HUDEP-2 (cell line): ENCODE data around the gene APOC3.

Experiments used
- DNase-seq, 76 experiments: peaks; one replicate each; lab custom pipeline; 2025; ENCODE audit not compliant: unreplicated experiment in 76 of 76; lab: John Stamatoyannopoulos, UW

Gene APOC3

DNA sequence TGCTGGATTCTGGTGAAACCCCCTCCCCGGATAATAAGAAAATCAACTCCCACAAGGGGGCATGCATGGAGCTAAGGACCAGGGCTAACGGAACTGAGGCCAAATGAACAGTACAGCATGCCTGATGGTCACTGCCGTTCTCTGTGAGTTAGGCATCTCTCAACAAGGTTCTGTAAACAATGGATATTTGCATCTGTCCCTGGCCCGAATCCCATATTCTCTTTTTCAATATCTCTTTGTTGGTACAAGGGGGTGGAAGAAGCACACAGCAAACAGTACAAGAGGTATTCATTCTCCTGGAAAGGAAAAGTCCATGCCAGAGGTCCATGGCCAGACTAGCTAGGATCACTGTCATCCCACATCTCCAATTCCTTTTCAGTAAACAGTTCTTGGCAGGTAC is 39.9 kb downstream of the APOC3 start:
- DNase-seq = no peak

DNA sequence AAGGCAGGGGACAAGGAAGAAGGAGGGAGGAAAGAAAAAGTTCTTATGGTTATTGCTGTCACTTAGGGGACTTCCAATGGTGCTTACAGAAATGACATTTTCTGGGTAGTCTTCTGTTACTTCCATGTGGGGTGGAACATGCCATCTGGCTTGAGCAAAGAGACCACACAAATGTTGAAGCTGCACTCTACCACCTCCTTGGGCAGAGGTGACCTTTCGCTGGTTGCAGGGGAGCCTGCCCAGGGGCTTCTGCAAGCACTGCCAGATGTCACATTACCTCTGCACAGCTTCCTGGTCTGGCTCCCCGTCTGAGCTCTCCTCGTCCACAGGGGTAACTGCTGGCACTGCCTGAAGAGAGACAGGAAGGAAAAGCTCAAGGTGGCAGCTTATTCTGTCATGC is 40.3 kb downstream of the APOC3 start:
- no peak for DNase-seq

DNA sequence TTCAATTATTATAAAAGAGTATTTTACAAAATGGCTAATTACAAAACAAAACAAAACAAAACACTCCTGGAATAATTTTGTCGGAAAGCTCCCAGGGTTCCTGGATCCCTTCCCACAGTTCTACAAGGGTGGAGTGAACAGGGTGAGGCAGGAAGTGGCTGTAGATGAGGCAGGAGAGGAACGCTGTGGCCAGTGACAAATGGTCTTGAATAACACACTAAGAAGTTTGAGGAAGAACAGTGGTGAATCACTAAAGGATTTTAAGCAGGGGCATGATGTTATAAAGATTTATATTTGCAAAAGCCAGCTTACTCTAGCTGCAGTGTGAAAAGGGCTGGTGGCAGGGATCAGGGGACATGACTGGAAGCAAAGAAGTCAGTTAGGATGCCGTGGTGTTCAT is 41.5 kb downstream of the APOC3 start:
- no peak for DNase-seq

DNA sequence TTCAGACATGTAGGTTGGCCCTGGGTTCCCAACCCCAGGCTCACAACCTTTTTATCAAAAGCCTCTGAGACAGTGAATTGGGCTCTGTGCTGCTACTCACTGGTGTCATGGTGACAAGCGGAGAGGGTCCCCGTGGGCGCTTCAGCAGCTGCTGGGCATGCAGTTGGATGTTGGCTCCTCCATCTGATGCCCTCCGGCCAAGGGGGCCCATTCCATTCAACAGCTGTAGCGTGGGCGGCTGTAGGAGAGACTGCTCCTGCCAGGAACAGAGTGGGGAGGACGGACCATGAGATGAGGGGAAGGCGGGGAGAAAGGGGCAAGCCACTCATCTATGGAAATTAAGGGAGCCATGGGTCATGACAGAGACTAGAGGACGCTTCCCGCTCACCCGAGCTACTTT is 43.7 kb downstream of the APOC3 start:
- DNase-seq = no peak

DNA sequence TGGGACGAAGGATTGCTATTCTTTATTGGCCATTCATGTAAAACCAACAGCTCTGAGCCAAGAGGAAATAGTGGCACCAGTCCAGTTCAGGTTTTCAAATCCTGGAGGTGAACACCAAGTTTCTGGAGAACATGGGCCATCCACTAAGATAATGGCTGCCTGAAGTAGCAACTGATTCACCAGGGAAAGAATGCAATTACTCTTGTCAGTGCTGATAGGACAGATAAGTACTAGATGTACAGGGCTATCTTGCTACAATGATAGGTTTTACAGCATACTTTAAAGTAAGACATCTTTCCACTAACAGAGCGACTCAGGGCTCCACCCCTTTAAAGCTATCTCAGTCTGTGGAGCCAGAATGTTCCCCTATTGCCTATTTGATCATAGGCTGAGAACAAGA is 44.5 kb downstream of the APOC3 start:
- peak in 7 of 76 experiments; percentile 2 to 36 (median 21) for DNase-seq

DNA sequence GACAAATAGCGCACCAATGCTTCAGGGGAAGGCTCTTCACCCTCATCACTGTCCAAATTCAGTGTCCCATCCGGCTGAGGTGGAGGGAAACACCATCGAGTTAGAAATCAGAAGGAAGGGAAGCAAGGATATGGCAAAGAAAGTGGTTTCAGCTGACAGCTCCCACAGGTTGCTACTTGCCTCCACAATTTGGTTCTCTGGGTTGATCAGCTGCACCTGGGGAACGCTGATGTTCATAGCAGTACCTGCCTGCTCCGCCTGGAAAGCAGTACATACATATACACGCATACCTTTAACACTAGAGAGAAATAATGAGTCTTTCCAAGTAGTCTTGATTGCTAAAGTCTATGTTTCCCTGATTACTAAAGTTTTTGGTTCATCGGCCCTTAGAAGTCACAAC is 45.5 kb downstream of the APOC3 start:
- no peak for DNase-seq

DNA sequence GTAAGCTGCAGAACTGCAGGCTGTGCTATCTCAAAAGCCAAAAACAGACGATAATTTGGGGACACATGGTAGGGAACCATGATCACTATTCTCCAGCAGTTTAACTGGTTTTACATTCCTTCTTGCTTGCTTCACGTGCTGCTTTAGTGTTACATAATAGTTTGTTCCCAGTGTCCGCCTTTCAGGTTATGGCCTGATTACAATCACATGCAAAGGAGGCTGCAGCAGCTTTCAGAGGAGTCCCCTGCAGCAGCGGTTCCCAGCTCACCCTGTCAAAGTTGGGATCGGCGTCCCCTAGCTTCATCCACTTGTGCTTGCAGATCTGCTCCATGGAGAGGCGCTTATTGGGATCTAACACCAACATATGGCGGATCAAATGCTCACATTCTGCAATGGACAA is 46.9 kb downstream of the APOC3 start:
- DNase-seq = no peak

DNA sequence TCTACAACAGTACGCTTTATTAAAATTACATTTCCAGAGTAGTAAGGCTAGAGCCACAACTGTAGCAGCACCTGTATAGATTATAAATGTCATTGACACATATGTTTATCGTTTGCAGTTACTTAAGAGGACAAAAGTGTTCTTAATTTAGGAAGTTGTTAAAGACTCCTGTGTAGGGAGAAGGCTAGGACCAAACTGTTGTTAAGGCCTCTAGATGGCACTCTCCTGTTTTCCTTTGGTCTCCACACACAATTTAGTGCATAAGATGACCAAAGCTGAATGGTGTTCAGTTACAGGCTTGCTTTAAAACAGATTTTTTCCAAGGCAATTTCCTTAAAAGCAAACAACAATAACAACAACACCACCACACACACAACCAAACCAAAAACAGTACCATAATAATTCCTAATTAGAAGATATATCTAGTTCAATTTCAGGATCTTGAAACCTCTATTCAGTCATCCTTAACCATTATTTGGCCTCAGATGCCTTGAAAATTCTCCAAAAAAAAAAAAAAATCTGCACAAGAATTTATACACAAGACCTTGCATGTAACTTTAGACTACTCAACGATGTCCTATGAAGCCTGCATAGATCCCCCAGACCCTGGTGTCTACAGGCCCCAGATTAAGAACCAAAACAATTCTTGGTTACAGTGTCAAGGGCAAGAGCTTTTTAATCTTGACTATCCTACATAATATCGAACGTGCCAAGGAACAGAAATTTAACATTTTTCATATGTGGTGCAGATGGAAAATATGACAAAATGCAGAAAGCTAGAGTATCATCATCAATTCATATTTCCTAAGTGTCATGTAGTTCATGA is 50.3 kb downstream of the APOC3 start:
- DNase-seq = peak in 21 of 76 experiments; percentile 3 to 50 (median 27)

DNA sequence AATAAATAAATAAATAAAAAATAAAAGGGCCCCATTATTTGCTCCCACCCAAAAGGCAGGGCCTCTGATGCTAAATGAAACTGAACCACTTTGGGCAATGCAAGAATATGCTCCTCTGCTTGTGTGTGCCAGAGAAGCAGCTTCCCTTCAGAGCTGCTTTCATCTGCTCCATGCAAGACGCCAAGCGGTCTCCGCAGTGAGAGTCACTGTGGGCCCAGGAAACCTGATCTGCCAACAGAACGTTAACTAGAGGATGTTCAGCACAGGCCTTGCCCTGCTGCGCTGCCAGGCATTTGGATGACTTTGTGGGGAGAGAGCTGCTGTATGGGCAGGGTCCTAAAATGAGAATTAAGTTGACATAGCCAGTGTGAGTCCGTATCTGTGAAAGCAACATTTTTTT is 51.4 kb downstream of the APOC3 start:
- DNase-seq = no peak

DNA sequence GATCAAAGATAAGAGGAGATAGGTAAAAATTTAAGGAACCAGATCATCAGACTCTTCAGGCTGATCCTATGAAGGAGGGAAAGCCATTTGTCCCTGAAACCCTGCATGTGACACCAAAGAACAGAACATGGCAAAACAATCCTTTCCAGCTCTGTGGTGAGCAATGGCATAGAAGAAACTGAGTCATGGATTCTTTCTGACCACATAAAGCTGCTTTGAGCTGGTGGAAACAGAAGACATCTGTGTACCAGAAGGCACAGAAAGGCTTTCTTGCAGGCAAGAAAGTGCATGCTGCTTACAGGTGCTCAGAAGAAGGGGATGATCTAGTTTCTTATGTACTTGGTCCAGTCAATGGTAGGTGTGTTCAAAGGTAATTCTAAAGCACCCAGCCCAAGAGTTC is 52.7 kb downstream of the APOC3 start:
- no peak for DNase-seq
